HG03521 (cell line): ENCODE data around the gene ANKRD20A1.
"Not testable (repeated sequence)": the region's sequence is repeated elsewhere in the genome, so short reads cannot be mapped to it uniquely, and the experiment has no call there.

Experiments
- ATAC-seq: cut with Tn5 transposase; IDR thresholded peaks from one replicate; pipeline ENCODE4 v1.9.1; 2021; ENCODE audit warnings: mild to moderate bottlenecking, moderate library complexity; ENCODE audit not compliant: unreplicated experiment

Gene ANKRD20A1

DNA sequence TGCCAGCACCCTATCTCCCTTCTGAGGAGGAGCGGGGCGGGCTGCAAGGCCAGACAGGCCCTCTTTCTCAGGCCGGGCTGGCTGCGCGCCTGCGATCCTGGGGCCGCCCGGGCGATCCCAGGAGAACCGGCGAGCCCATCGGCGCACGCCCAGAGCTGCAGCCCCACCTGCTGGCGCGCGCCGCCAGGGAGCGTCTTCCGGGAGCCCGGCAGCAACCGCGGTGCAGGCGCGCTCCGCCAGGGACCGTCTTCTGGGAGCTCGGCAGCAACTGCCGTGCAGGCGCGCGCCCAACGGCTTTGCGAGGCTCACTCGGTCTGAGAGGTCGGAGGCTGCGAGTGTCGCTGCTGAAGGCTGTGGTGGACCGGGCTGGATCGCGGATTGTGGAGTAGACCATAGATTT lies at the start of gene ANKRD20A1:
Gene ANKRD20A1, plus strand, starts transcription at position 61 of the 400 bp plus-strand sequence. CDS start 496 bp downstream, outside the sequence.
- not testable (repeated sequence) for ATAC-seq

DNA sequence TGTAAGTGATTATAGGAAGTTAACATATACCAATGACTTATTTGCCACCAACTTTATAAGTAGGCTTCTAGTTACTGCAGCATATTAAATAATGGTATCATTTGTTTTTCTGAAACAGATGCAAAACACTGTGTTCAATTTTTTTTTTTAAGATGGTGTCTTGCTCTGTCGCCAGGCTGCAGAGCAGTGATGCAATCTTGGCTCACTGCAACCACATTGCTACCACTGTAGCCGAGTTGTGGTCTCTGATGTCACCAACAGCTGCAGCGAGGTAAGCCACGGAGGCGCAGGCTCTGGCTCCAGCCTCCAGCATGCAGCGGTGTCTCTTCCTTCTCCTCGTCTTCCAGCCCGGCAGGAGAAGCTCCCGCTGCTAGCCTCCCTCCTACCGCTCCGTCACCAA lies 26.6 kb upstream of the ANKRD20A1 start:
- not testable (repeated sequence) for ATAC-seq
